ENCODE measurements around the gene EGLN3. TPM values are rescaled to one million over a fixed set of nuclear protein-coding genes. Genes with fewer than 3 reads are reported as not detected.

The EGLN3 gene
- total and polyA plus RNA-seq, 3 experiments from 2014 or later: 1.6 to 2.5 (median 2.1) TPM

DNA sequence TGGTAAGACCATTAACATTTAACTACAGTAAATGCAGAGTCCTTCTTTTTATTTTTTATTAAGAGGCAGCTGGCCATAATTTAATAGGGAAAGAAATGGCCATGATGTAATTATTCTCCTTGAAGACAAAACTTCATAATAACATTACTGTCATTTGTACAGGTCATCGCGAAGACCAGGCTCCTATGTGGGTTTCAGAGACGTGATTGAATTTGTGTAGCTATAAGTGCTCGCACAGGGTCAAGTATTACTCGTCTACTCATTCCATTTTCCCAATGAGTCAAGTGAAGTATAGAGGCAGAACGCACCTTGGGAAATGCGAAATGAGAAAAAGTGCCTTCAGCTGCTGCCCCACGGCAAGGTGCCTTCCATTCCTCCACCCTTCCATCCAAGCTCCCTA is 40.4 kb downstream of the EGLN3 start:
- no peak for DNase-seq
- H3K27me3 ChIP-seq (ENCODE audit: insufficient read depth, low read length, poor library complexity, severe bottlenecking): no peaks in the 10 kb centered on the region
- Mint-ChIP-seq H3K9me3 (peaks cover 0 to 5% (median 0%) of the 10 kb centered on the region in 5 donors), H3K27ac (no peak overlapping the region), H3K4me3 (no peak overlapping the region), H3K4me1 (no peaks in the 10 kb centered on the region), H3K36me3 (peaks cover 0 to 4% (median 0%) of the 10 kb centered on the region in 3 donors), H3K27me3 (no peaks in the 10 kb centered on the region)
- no peaks in the 10 kb centered on the region for H3K36me3 ChIP-seq (ENCODE audit: insufficient read depth, low read length)
- no peaks in the 10 kb centered on the region for H3K4me1 ChIP-seq (ENCODE audit: insufficient read depth, low read length)
- ChIA-PET CTCF (no interaction called here), POLR2A (no interaction called here)
- no peaks in the 10 kb centered on the region for H3K9me3 ChIP-seq (ENCODE audit: low read length)
- no peak overlapping the region for H3K4me3 ChIP-seq (ENCODE audit: low read length)
- H3K27ac ChIP-seq (ENCODE audit: low read depth, low read length): no peak overlapping the region

DNA sequence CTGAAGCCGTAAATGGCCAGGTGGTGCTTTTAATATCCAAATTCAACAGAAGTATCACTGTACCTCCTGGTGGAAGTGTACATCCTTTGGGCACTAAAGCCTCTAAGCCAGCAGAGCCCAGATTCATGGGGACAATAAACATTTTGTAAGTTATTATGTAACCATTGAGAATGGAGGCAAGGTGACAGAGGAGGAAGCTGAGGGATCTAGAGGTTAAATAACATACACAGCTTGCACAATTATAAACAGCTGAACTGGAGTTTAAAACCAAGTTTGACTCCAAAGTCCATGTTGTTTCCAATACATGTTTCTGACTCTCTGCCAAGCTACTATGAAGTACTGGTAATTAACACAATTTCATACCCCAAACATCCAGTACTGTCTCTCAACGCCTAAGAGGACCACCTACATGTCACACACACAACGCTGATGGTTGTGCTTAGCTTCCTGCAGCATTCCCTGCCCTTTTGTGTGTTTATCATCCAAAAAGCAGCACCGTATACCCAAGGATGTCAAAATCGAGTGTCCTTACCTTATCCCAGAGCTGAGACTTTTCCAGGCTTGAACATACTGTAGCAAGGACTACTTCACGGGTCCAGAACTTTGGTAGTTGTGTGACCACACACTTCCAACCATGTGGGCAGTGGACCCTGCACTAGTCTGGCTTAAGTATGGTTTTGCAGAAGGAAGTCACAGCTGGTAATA is 41.3 kb downstream of the EGLN3 start:
- Mint-ChIP-seq H3K27me3 (no peaks in the 10 kb centered on the region), H3K4me1 (no peaks in the 10 kb centered on the region), H3K27ac (no peak overlapping the region), H3K4me3 (no peak overlapping the region), H3K9me3 (peaks cover 0 to 5% (median 0%) of the 10 kb centered on the region in 5 donors), H3K36me3 (peaks cover 0 to 4% (median 0%) of the 10 kb centered on the region in 3 donors)
- Histone ChIP-seq H3K36me3 (ENCODE audit: insufficient read depth, low read length) (no peaks in the 10 kb centered on the region), H3K4me3 (ENCODE audit: low read length) (no peak overlapping the region), H3K27me3 (ENCODE audit: insufficient read depth, low read length, poor library complexity, severe bottlenecking) (no peaks in the 10 kb centered on the region), H3K4me1 (ENCODE audit: insufficient read depth, low read length) (no peaks in the 10 kb centered on the region), H3K9me3 (ENCODE audit: low read length) (no peaks in the 10 kb centered on the region), H3K27ac (ENCODE audit: low read depth, low read length) (no peak overlapping the region)
- ChIA-PET POLR2A (no interaction called here), CTCF (no interaction called here)
- no peak for DNase-seq

DNA sequence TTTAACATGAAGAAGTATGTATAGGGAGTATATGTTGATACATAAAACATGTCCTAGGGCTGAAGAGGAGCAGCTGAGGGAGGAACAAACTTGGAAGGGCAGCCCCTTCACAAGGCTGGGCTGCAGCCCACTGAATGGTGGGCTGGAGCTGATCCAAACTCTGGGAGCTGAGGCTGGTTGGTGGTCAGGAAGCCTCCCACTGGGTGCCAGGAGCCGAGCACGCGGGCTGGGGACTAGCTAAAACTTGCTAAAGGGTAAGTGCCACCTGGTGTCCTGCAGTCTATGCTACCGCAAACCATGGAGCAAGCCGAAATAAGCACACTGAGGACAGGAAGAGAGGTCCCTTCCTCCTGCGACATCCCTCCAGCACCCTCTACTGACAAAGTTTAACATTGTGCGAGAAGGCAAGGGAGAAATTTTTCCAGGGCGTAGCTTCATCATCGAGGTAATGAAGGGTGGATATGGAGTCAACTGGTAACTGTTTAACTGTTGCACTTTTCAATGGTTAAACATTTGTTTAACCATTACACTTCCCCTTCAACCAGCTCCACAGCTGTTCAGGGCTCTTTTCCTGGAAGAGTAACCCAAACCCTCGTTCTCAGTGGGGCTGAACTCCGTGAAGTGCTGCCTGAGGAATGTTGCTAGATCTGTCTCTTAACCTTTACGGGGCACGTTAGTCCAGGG is 42.2 kb downstream of the EGLN3 start:
- H3K4me1 Mint-ChIP-seq: no peaks in the 10 kb centered on the region
- no peaks in the 10 kb centered on the region for H3K27me3 Mint-ChIP-seq

DNA sequence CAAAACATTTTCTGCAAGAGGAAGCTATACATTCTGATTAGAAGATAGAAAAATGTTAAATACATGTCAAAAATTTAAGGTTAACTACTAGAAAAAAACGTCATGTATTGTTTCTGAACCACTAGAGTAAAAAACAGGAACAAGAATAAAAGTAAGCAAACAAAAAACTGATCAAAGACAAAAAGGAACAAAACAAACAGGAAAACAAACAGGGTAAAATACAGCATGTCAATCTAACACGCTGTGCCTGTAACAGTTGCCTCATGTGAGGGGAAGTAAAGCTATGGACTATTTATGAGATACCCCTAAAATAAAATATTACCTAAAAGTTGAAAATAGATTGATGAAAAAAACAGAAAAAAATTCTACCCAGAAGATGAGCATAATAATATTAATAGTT is 43.9 kb downstream of the EGLN3 start:
- no peak for DNase-seq
- no peak overlapping the region for H3K4me3 Mint-ChIP-seq
- ChIA-PET CTCF (no interaction called here), POLR2A (no interaction called here)
- H3K27me3 Mint-ChIP-seq: peaks cover 0 to 2% of the 10 kb centered on the region in 2 donors
- no peak overlapping the region for H3K27ac Mint-ChIP-seq
- Histone ChIP-seq H3K27ac (ENCODE audit: low read depth, low read length) (no peak overlapping the region), H3K27me3 (ENCODE audit: insufficient read depth, low read length, poor library complexity, severe bottlenecking) (no peaks in the 10 kb centered on the region), H3K4me1 (ENCODE audit: insufficient read depth, low read length) (no peaks in the 10 kb centered on the region), H3K36me3 (ENCODE audit: insufficient read depth, low read length) (no peaks in the 10 kb centered on the region), H3K4me3 (ENCODE audit: low read length) (no peak overlapping the region), H3K9me3 (ENCODE audit: low read length) (no peaks in the 10 kb centered on the region)
- H3K4me1 Mint-ChIP-seq: peaks cover 0 to 6% (median 0%) of the 10 kb centered on the region in 3 donors
- H3K9me3 Mint-ChIP-seq: peaks cover 0 to 5% (median 0%) of the 10 kb centered on the region in 5 donors
- H3K36me3 Mint-ChIP-seq: peaks cover 0 to 4% (median 0%) of the 10 kb centered on the region in 3 donors

More for the DNA sequence above, 42.2 kb downstream of the EGLN3 start:
- no peak overlapping the region for H3K4me3 ChIP-seq (ENCODE audit: low read length)
- H3K4me3 Mint-ChIP-seq: no peak overlapping the region
- no peaks in the 10 kb centered on the region for H3K27me3 ChIP-seq (ENCODE audit: insufficient read depth, low read length, poor library complexity, severe bottlenecking)
- H3K36me3 ChIP-seq (ENCODE audit: insufficient read depth, low read length): no peaks in the 10 kb centered on the region
- no peak for DNase-seq
- no peaks in the 10 kb centered on the region for H3K9me3 ChIP-seq (ENCODE audit: low read length)
- peaks cover 0 to 5% (median 0%) of the 10 kb centered on the region in 5 donors for H3K9me3 Mint-ChIP-seq
- no peaks in the 10 kb centered on the region for H3K4me1 ChIP-seq (ENCODE audit: insufficient read depth, low read length)
- no peak overlapping the region for H3K27ac ChIP-seq (ENCODE audit: low read depth, low read length)
- peaks cover 0 to 4% (median 0%) of the 10 kb centered on the region in 3 donors for H3K36me3 Mint-ChIP-seq
- no peak overlapping the region for H3K27ac Mint-ChIP-seq
- ChIA-PET CTCF (no interaction called here), POLR2A (no interaction called here)

DNA sequence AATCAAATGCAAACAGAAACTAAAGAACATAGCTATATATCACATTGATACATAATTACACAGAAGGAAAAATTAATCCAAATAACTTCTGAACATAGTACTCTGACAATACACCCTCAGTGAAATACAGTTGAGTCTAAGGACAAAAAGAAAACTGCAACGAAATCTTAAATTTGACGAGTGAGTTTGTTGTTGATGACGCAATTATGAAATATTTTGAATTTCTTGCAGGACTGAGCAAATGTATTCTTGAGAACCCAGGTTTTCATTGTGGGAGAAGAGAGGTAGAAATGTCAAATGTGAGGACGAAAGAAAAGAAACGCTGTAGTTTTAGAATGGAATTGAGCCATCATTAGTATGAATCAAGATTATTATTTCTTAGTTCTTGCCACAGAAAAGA is 46.3 kb downstream of the EGLN3 start:
- H3K4me1 ChIP-seq (ENCODE audit: insufficient read depth, low read length): no peaks in the 10 kb centered on the region
- CTCF ChIA-PET: no interaction called here
- H3K4me1 Mint-ChIP-seq: peaks cover 0 to 6% (median 0%) of the 10 kb centered on the region in 3 donors
- no peak overlapping the region for H3K4me3 ChIP-seq (ENCODE audit: low read length)
- no peak overlapping the region for H3K4me3 Mint-ChIP-seq
- H3K36me3 ChIP-seq (ENCODE audit: insufficient read depth, low read length): no peaks in the 10 kb centered on the region
- no peaks in the 10 kb centered on the region for H3K36me3 Mint-ChIP-seq
- H3K27ac ChIP-seq (ENCODE audit: low read depth, low read length): no peak overlapping the region
- H3K27me3 ChIP-seq (ENCODE audit: insufficient read depth, low read length, poor library complexity, severe bottlenecking): no peaks in the 10 kb centered on the region
- peak overlapping the region in 1 of 8 donors; percentile 37 for H3K27ac Mint-ChIP-seq
- H3K27me3 Mint-ChIP-seq: peaks cover 0 to 2% of the 10 kb centered on the region in 2 donors
- no peak for DNase-seq
- peaks cover 0 to 5% (median 0%) of the 10 kb centered on the region in 5 donors for H3K9me3 Mint-ChIP-seq
- POLR2A ChIA-PET: no interaction called here
- H3K9me3 ChIP-seq (ENCODE audit: low read length): no peaks in the 10 kb centered on the region

DNA sequence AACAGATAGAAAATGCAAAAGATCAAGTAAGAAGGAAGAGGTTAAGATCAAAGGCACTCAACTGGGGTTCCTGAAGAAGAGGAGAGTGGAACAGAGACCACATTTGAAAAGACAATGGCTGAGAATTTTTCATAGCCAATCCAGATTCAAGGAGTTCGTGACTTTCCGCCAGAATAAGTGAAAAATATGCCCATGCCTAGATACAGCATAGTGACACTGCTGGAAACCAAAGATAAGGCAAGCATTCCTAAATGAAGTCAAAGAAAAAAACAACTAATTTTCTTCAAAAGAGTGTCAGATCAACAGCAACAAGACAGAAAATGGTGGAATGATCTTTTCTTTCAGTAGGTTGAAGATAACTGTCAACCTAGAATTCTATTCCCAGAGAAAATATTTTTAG is 47.5 kb downstream of the EGLN3 start:
- Mint-ChIP-seq H3K4me3 (no peak overlapping the region), H3K9me3 (peaks cover 0 to 5% (median 0%) of the 10 kb centered on the region in 5 donors), H3K36me3 (no peaks in the 10 kb centered on the region), H3K4me1 (peaks cover 0 to 6% (median 0%) of the 10 kb centered on the region in 3 donors), H3K27ac (no peak overlapping the region), H3K27me3 (peaks cover 0 to 2% of the 10 kb centered on the region in 2 donors)
- no peaks in the 10 kb centered on the region for H3K36me3 ChIP-seq (ENCODE audit: insufficient read depth, low read length)
- ChIA-PET CTCF (no interaction called here), POLR2A (no interaction called here)
- no peaks in the 10 kb centered on the region for H3K4me1 ChIP-seq (ENCODE audit: insufficient read depth, low read length)
- no peaks in the 10 kb centered on the region for H3K27me3 ChIP-seq (ENCODE audit: insufficient read depth, low read length, poor library complexity, severe bottlenecking)
- no peak overlapping the region for H3K27ac ChIP-seq (ENCODE audit: low read depth, low read length)
- DNase-seq: no peak
- no peak overlapping the region for H3K4me3 ChIP-seq (ENCODE audit: low read length)
- H3K9me3 ChIP-seq (ENCODE audit: low read length): no peaks in the 10 kb centered on the region

DNA sequence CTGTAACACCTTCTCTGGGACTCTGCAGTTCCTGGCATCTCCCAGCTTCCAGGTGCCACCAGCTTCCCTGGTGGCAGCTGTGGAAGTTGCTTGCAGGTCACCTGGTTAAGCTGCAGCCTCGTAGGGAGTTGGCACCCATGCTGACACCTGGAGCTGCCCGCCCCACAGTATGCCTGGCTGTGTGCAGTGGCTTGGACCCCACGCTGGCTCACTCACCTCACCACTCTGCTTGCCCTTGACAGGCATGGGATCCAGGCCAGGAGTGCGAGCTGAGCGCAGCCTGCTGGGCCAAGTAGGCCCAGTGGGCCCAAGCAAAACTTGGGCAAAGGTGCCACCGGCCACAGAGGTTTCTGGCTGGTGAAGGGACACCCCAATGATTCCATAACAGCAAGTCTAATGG is 48.5 kb downstream of the EGLN3 start:
- peaks cover 0 to 6% (median 0%) of the 10 kb centered on the region in 3 donors for H3K4me1 Mint-ChIP-seq
- Histone ChIP-seq H3K27me3 (ENCODE audit: insufficient read depth, low read length, poor library complexity, severe bottlenecking) (no peaks in the 10 kb centered on the region), H3K36me3 (ENCODE audit: insufficient read depth, low read length) (no peaks in the 10 kb centered on the region), H3K9me3 (ENCODE audit: low read length) (no peaks in the 10 kb centered on the region), H3K4me1 (ENCODE audit: insufficient read depth, low read length) (no peaks in the 10 kb centered on the region), H3K4me3 (ENCODE audit: low read length) (no peak overlapping the region), H3K27ac (ENCODE audit: low read depth, low read length) (no peak overlapping the region)
- H3K9me3 Mint-ChIP-seq: peaks cover 0 to 5% (median 0%) of the 10 kb centered on the region in 5 donors
- peaks cover 0 to 2% of the 10 kb centered on the region in 2 donors for H3K27me3 Mint-ChIP-seq
- no peak for DNase-seq
- H3K36me3 Mint-ChIP-seq: no peaks in the 10 kb centered on the region
- POLR2A ChIA-PET: no interaction called here
- CTCF ChIA-PET: no interaction called here
- no peak overlapping the region for H3K27ac Mint-ChIP-seq
- H3K4me3 Mint-ChIP-seq: no peak overlapping the region

DNA sequence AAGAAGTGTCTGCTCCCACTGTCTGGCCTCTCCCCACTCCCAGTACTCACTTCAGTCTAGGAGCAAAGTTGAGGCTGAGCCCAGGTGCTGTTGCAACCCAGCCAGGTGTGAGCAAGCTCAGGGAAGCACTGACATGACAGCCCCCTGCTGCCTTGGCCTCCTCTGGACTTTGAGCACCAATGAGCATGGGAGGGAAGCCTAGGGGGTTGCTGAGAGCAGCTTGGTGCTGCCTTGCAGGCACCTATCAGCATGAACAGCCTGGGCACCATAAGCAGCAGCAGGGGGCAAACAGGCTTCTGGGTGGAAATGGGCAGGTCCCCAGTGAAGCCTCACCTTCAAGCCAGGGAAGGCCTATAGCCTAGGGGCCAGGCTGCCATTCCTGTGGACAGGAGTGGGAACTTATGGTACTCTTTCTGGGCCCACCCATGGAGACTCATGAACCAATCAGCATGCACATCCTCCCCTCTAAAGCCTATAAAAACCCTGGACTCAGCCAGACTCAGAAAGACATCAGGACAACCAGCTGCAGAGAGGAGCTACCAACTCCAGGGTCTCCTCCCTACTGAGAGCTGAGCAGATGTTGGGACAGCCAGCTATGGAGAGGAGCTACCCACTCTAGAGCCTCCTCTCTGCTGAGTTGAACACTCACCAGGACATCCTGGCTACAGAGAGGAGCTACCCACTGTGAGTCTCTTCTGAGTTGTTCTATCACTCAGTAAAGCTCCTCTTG is 49.3 kb downstream of the EGLN3 start:
- CTCF ChIA-PET: no interaction called here
- H3K4me3 ChIP-seq (ENCODE audit: low read length): no peak overlapping the region
- Mint-ChIP-seq H3K27me3 (peaks cover 0 to 3% of the 10 kb centered on the region in 2 donors), H3K4me1 (peaks cover 0 to 6% (median 0%) of the 10 kb centered on the region in 3 donors), H3K36me3 (no peaks in the 10 kb centered on the region), H3K27ac (no peak overlapping the region), H3K4me3 (no peak overlapping the region), H3K9me3 (peaks cover 0 to 2% (median 0%) of the 10 kb centered on the region in 5 donors)
- POLR2A ChIA-PET: no interaction called here
- no peaks in the 10 kb centered on the region for H3K36me3 ChIP-seq (ENCODE audit: insufficient read depth, low read length)
- H3K27me3 ChIP-seq (ENCODE audit: insufficient read depth, low read length, poor library complexity, severe bottlenecking): no peaks in the 10 kb centered on the region
- DNase-seq: no peak
- H3K27ac ChIP-seq (ENCODE audit: low read depth, low read length): no peak overlapping the region
- H3K9me3 ChIP-seq (ENCODE audit: low read length): no peaks in the 10 kb centered on the region
- H3K4me1 ChIP-seq (ENCODE audit: insufficient read depth, low read length): no peaks in the 10 kb centered on the region

All from CD8-positive, alpha-beta memory T cell (primary cell).